Measurements from ENCODE around the gene SMIM38. TPM values are rescaled to one million over a fixed set of nuclear protein-coding genes. Genes with fewer than 3 reads are reported as not detected.

The SMIM38 gene
- total and polyA plus RNA-seq, 9 of the 15 experiments (the other 6 are each of a cell fraction or from before 2014, with no cell fraction given) = 0.07 to 1.2 (median 0.21) TPM; not detected in 2

DNA sequence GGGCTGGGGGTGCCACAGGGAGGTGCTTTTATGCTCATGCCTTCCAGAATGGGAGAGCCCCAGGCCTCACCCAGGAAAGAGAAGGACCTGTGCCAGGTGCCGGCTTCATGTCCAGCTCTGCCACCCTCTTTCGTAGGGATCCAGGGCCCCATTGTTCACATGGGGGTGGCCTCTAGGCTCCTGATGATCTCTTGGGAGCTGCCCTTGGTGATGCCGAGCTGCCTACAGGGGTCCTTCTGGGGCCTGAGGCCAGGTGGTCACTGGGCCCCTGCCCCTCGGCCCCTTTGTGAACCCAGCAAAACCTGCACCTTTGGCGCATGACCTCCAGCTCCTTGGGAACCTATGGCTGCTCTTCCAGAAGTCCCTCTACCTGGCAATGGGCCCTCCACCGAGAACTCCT is 41.4 kb upstream of the SMIM38 start (continued):
- no peak for TF ChIP-seq TAF1 (IDR thresholded peaks at IDR 0.05; ENCODE audit: control insufficient read depth, extremely low read depth, insufficient read depth, low read length, severe bottlenecking)
- TF ChIP-seq HIVEP1 (CRISPR knock-in tag; IDR thresholded peaks at IDR 0.05) = no peak
- no peak for TF ChIP-seq SAFB (IDR thresholded peaks at IDR 0.05; ENCODE audit: borderline replicate concordance, low read depth, low read length)
- TF ChIP-seq, protein P1, sequence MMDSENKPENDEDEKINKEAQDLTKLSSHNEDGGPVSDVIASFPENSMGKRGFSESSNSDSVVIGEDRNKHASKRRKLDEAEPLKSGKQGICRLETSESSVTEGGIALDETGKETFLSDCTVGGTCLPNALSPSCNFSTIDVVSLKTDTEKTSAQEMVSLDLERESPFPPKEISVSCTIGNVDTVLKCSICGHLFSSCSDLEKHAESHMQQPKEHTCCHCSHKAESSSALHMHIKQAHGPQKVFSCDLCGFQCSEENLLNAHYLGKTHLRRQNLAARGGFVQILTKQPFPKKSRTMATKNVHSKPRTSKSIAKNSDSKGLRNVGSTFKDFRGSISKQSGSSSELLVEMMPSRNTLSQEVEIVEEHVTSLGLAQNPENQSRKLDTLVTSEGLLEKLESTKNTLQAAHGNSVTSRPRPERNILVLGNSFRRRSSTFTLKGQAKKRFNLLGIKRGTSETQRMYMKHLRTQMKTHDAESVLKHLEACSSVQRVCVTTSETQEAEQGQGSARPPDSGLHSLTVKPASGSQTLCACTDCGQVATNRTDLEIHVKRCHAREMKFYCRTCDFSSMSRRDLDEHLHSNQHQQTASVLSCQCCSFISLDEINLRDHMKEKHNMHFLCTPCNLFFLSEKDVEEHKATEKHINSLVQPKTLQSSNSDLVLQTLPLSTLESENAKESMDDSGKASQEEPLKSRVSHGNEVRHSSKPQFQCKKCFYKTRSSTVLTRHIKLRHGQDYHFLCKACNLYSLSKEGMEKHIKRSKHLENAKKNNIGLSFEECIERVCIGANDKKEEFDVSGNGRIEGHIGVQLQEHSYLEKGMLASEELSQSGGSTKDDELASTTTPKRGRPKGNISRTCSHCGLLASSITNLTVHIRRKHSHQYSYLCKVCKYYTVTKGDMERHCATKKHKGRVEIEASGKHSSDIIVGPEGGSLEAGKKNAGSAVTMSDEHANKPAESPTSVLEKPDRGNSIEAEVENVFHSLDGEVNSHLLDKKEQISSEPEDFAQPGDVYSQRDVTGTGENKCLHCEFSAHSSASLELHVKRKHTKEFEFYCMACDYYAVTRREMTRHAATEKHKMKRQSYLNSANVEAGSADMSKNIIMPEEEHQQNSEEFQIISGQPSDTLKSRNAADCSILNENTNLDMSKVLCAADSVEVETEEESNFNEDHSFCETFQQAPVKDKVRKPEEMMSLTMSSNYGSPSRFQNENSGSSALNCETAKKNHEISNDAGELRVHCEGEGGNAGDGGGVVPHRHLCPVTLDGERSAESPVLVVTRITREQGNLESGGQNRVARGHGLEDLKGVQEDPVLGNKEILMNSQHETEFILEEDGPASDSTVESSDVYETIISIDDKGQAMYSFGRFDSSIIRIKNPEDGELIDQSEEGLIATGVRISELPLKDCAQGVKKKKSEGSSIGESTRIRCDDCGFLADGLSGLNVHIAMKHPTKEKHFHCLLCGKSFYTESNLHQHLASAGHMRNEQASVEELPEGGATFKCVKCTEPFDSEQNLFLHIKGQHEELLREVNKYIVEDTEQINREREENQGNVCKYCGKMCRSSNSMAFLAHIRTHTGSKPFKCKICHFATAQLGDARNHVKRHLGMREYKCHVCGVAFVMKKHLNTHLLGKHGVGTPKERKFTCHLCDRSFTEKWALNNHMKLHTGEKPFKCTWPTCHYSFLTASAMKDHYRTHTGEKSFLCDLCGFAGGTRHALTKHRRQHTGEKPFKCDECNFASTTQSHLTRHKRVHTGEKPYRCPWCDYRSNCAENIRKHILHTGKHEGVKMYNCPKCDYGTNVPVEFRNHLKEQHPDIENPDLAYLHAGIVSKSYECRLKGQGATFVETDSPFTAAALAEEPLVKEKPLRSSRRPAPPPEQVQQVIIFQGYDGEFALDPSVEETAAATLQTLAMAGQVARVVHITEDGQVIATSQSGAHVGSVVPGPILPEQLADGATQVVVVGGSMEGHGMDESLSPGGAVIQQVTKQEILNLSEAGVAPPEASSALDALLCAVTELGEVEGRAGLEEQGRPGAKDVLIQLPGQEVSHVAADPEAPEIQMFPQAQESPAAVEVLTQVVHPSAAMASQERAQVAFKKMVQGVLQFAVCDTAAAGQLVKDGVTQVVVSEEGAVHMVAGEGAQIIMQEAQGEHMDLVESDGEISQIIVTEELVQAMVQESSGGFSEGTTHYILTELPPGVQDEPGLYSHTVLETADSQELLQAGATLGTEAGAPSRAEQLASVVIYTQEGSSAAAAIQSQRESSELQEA (IDR thresholded peaks at IDR 0.05; ENCODE audit: low read depth) = no peak
- no peak for TF ChIP-seq JUND (IDR thresholded peaks at IDR 0.05; ENCODE audit: borderline replicate concordance, low read depth, low read length)
- no peak for TF ChIP-seq JUND (tag; IDR thresholded peaks at IDR 0.05; ENCODE audit: borderline replicate concordance, low read depth, low read length)
- no peak for TF ChIP-seq ZNF79 (CRISPR knock-in tag; IDR thresholded peaks at IDR 0.05; ENCODE audit: low read depth)
- TF ChIP-seq LARP7 (IDR thresholded peaks at IDR 0.05) = no peak
- no peak for TF ChIP-seq CHAMP1 (IDR thresholded peaks at IDR 0.05)
- TF ChIP-seq POLR3A (IDR thresholded peaks at IDR 0.05; ENCODE audit: borderline replicate concordance, extremely low read depth, insufficient read depth, insufficient read length) = no peak
- TF ChIP-seq, protein P2, sequence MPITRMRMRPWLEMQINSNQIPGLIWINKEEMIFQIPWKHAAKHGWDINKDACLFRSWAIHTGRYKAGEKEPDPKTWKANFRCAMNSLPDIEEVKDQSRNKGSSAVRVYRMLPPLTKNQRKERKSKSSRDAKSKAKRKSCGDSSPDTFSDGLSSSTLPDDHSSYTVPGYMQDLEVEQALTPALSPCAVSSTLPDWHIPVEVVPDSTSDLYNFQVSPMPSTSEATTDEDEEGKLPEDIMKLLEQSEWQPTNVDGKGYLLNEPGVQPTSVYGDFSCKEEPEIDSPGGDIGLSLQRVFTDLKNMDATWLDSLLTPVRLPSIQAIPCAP (CRISPR knock-in tag; IDR thresholded peaks at IDR 0.05; ENCODE audit: borderline replicate concordance) = no peak
